KMS-11 (cell line): ENCODE results near the gene DNAJB11.

Experiments used
- H2AFZ ChIP-seq: fragments of 200-600 bp; sonication (generic); 2 replicates; pipeline ENCODE4 v1.6.1; 2016; ENCODE audit warnings: antibody characterized with exemption, mixed run types, low read depth
- H3K27ac ChIP-seq: fragments of 200-600 bp; sonication (generic); 2 replicates; pipeline ENCODE4 v1.6.1; 2016; ENCODE audit warnings: mild to moderate bottlenecking, mixed run types
- H3K27me3 ChIP-seq: fragments of 200-600 bp; sonication (generic); 2 replicates; pipeline ENCODE4 v1.6.1; 2017; ENCODE audit warnings: mild to moderate bottlenecking, low read depth, mixed run types, moderate library complexity; ENCODE audit not compliant: insufficient read depth
- H3K36me3 ChIP-seq: fragments of 200-600 bp; sonication (generic); 2 replicates; pipeline ENCODE4 v1.6.1; 2017; ENCODE audit warnings: mild to moderate bottlenecking, mixed run types; ENCODE audit not compliant: insufficient read depth
- H3K4me1 ChIP-seq: fragments of 200-600 bp; sonication (generic); 2 replicates; pipeline ENCODE4 v1.6.1; 2016; ENCODE audit warnings: mild to moderate bottlenecking, low read depth, mixed run types; ENCODE audit not compliant: poor library complexity, severe bottlenecking
- H3K4me2 ChIP-seq: fragments of 200-600 bp; sonication (generic); 2 replicates; pipeline ENCODE4 v1.7.0; 2016; ENCODE audit warnings: mild to moderate bottlenecking, mixed run types
- H3K4me3 ChIP-seq: fragments of 200-600 bp; sonication (generic); IDR thresholded peaks from 2 replicates; pipeline ENCODE4 v1.6.1; 2017; ENCODE audit warnings: low read depth, low read length, mixed read lengths; ENCODE audit not compliant: insufficient read depth
- H3K79me2 ChIP-seq: fragments of 200-600 bp; sonication (generic); 2 replicates; pipeline ENCODE4 v1.6.1; 2016; ENCODE audit warnings: low read depth, mixed run types; ENCODE audit not compliant: insufficient read depth
- H3K9ac ChIP-seq: fragments of 200-600 bp; sonication (generic); 2 replicates; pipeline ENCODE4 v1.6.1; 2016; ENCODE audit warnings: mild to moderate bottlenecking, mixed run types
- H4K20me1 ChIP-seq: fragments of 200-600 bp; sonication (generic); 2 replicates; pipeline ENCODE4 v1.6.1; 2016; ENCODE audit warnings: mild to moderate bottlenecking, mixed run types; ENCODE audit not compliant: insufficient read depth
- CTCF ChIP-seq: fragments of 200-600 bp; sonication (generic); conservative IDR thresholded peaks from 2 replicates; pipeline ENCODE4 v1.6.1; 2017; ENCODE audit warnings: low read depth, mild to moderate bottlenecking, antibody characterized with exemption, low read length, moderate library complexity, mixed read lengths

The DNAJB11 gene

GRCh38 chr3:186549497-186549896, 21.0 kb upstream of the DNAJB11 start:
- no peaks in the 10 kb centered on the region for H3K79me2 ChIP-seq
- no peak overlapping the region for H3K4me3 ChIP-seq
- no peak overlapping the region for H3K27ac ChIP-seq
- no peak overlapping the region for H3K9ac ChIP-seq
- no peaks in the 10 kb centered on the region; the same call in 1 of the 2 replicates for H3K36me3 ChIP-seq
- H3K4me1 ChIP-seq, result no peaks in the 10 kb centered on the region
- H4K20me1 ChIP-seq, result no peaks in the 10 kb centered on the region
- H3K27me3 ChIP-seq, result no peaks in the 10 kb centered on the region
- TF ChIP-seq CTCF, result no peak
- H2AFZ ChIP-seq, result no peak overlapping the region
- H3K4me2 ChIP-seq, result no peak overlapping the region

GRCh38 chr3:186551387-186551786, 19.1 kb upstream of the DNAJB11 start:
- TF ChIP-seq CTCF, result no peak

GRCh38 chr3:186552408-186553031, 18.0 kb upstream of the DNAJB11 start:
- H3K36me3 ChIP-seq, result no peaks in the 10 kb centered on the region; the same call in 1 of the 2 replicates
- no peak overlapping the region for H3K4me3 ChIP-seq
- no peak for TF ChIP-seq CTCF
- no peak overlapping the region for H3K27ac ChIP-seq
- no peaks in the 10 kb centered on the region for H3K79me2 ChIP-seq
- H3K4me2 ChIP-seq, result no peak overlapping the region
- no peaks in the 10 kb centered on the region for H4K20me1 ChIP-seq
- H3K4me1 ChIP-seq, result no peaks in the 10 kb centered on the region
- no peak overlapping the region for H3K9ac ChIP-seq
- H2AFZ ChIP-seq, result no peak overlapping the region
- no peaks in the 10 kb centered on the region for H3K27me3 ChIP-seq

More at GRCh38 chr3:186551387-186551786, 19.1 kb upstream of the DNAJB11 start:
- no peaks in the 10 kb centered on the region for H3K4me1 ChIP-seq
- H3K4me3 ChIP-seq, result no peak overlapping the region
- no peak overlapping the region for H3K9ac ChIP-seq
- H3K4me2 ChIP-seq, result no peak overlapping the region
- H4K20me1 ChIP-seq, result no peaks in the 10 kb centered on the region
- H3K27ac ChIP-seq, result no peak overlapping the region
- H3K36me3 ChIP-seq, result no peaks in the 10 kb centered on the region; the same call in 1 of the 2 replicates
- H2AFZ ChIP-seq, result no peak overlapping the region
- H3K79me2 ChIP-seq, result no peaks in the 10 kb centered on the region
- no peaks in the 10 kb centered on the region for H3K27me3 ChIP-seq

- no peaks in the 10 kb centered on the region for H3K27me3 ChIP-seq
- H2AFZ ChIP-seq, result no peak overlapping the region
- H3K4me1 ChIP-seq, result peaks cover 21% of the 10 kb centered on the region
- no peaks in the 10 kb centered on the region for H3K36me3 ChIP-seq
- H4K20me1 ChIP-seq, result no peaks in the 10 kb centered on the region
- H3K4me3 ChIP-seq, result no peak overlapping the region
- no peak overlapping the region for H3K4me2 ChIP-seq
- H3K79me2 ChIP-seq, result peaks cover 8% of the 10 kb centered on the region
- no peak overlapping the region for H3K27ac ChIP-seq
- TF ChIP-seq CTCF, result no peak
- no peak overlapping the region for H3K9ac ChIP-seq
These were observed 5.9 kb upstream of the DNAJB11 start for GRCh38 chr3:186564586-186564985.
